HepG2 (cell line): ENCODE results near the gene ASH1L. TPM values are rescaled to one million over a fixed set of nuclear protein-coding genes. Genes with fewer than 3 reads are reported as not detected.
A peak's percentile ranks its signal among the peaks of the same experiment; 100 is the strongest.

ENCODE experiments used
- CCDC6 ChIP-seq: sonication (generic); formaldehyde crosslinking; IDR thresholded peaks from 2 replicates; pipeline ENCODE4 v1.8.1; 2022; ENCODE audit warnings: mild to moderate bottlenecking, missing genetic modification reagents, moderate library complexity
- EEA1 ChIP-seq: sonication (generic); formaldehyde crosslinking; IDR thresholded peaks from 2 replicates; pipeline ENCODE4 v1.5.1; 2020; ENCODE audit warnings: mild to moderate bottlenecking, missing genetic modification reagents, borderline replicate concordance
- KAT7 ChIP-seq: IDR thresholded peaks from 2 replicates; pipeline ENCODE4 v1.6.1; 2018; ENCODE audit warnings: borderline replicate concordance, missing compliant biosample characterization
- KDM3A ChIP-seq: IDR thresholded peaks from 2 replicates; pipeline ENCODE4 v1.6.1; 2018; ENCODE audit warnings: low read depth, missing compliant biosample characterization
- KDM5B ChIP-seq: sonication (generic); formaldehyde crosslinking; IDR thresholded peaks from 2 replicates; pipeline ENCODE4 v1.4.0; 2020; ENCODE audit warnings: missing genetic modification reagents, mild to moderate bottlenecking, borderline replicate concordance
- LCORL ChIP-seq, 2 experiments: fragments of 450-650 bp in 1 of 2; sonication (generic) in 1 of 2; formaldehyde crosslinking in 1 of 2; IDR thresholded peaks; 2 replicates each; pipeline versions ENCODE4 v1.5.0 to v1.6.1; 2017 to 2020; ENCODE audit warnings: antibody characterized with exemption in 1 of 2, missing genetic modification reagents in 1 of 2
- MAF1 ChIP-seq: sonication (generic); formaldehyde crosslinking; IDR thresholded peaks from 2 replicates; pipeline ENCODE4 v1.5.0; 2020; ENCODE audit warnings: missing genetic modification reagents, borderline replicate concordance
- NR2F2 ChIP-seq: IDR thresholded peaks from 2 replicates; pipeline ENCODE4 v1.6.1; 2012; ENCODE audit warnings: low read depth, inconsistent platforms, borderline replicate concordance
- POGZ ChIP-seq: sonication (generic); formaldehyde crosslinking; IDR thresholded peaks from 2 replicates; pipeline ENCODE4 v1.4.0; 2020; ENCODE audit warnings: mild to moderate bottlenecking, missing genetic modification reagents
- REPIN1 ChIP-seq: sonication (generic); formaldehyde crosslinking; IDR thresholded peaks from 2 replicates; pipeline ENCODE4 v1.8.0; 2022; ENCODE audit warnings: missing genetic modification reagents, low read depth, mild to moderate bottlenecking, borderline replicate concordance
- SKI ChIP-seq: fragments of 450-650 bp; IDR thresholded peaks from one replicate; pipeline ENCODE4 v1.6.1; 2018; ENCODE audit warnings: mild to moderate bottlenecking; ENCODE audit not compliant: partially characterized antibody
- THAP11 ChIP-seq: IDR thresholded peaks from 2 replicates; pipeline ENCODE4 v1.6.1; 2016; ENCODE audit warnings: missing biosample characterization, missing genetic modification reagents
- ZBTB20 ChIP-seq: sonication (generic); formaldehyde crosslinking; IDR thresholded peaks from 2 replicates; pipeline ENCODE4 v1.8.1; 2023; ENCODE audit warnings: missing genetic modification reagents, low read depth, mild to moderate bottlenecking, borderline replicate concordance
- ZFP36 ChIP-seq: fragments of 150-350 bp; IDR thresholded peaks from 2 replicates; pipeline ENCODE4 v1.6.1; 2018; ENCODE audit warnings: borderline replicate concordance, low read length, low read depth; ENCODE audit not compliant: partially characterized antibody
- ZNF138 ChIP-seq: sonication (generic); formaldehyde crosslinking; IDR thresholded peaks from 2 replicates; pipeline ENCODE4 v1.5.0; 2020; ENCODE audit warnings: mild to moderate bottlenecking, low read depth, missing genetic modification reagents
- ZNF350 ChIP-seq: sonication (generic); formaldehyde crosslinking; IDR thresholded peaks from 2 replicates; pipeline ENCODE4 v1.4.0; 2020; ENCODE audit warnings: mild to moderate bottlenecking, low read depth, missing genetic modification reagents, borderline replicate concordance
- ZNF468 ChIP-seq: sonication (generic); formaldehyde crosslinking; IDR thresholded peaks from 2 replicates; pipeline ENCODE4 v1.8.0; 2022; ENCODE audit warnings: mild to moderate bottlenecking, moderate library complexity, missing genetic modification reagents
- ZNF670 ChIP-seq: sonication (generic); formaldehyde crosslinking; IDR thresholded peaks from 2 replicates; pipeline ENCODE4 v1.8.0; 2022; ENCODE audit warnings: mild to moderate bottlenecking, missing genetic modification reagents, borderline replicate concordance
- ZNF747 ChIP-seq: sonication (generic); formaldehyde crosslinking; IDR thresholded peaks from 2 replicates; pipeline ENCODE4 v1.8.1; 2023; ENCODE audit warnings: missing genetic modification reagents, mild to moderate bottlenecking, borderline replicate concordance
- ZNF768 ChIP-seq: sonication (generic); formaldehyde crosslinking; IDR thresholded peaks from 2 replicates; pipeline ENCODE4 v1.4.0; 2020; ENCODE audit warnings: missing genetic modification reagents
- ZNF839 ChIP-seq: sonication (generic); formaldehyde crosslinking; IDR thresholded peaks from 2 replicates; pipeline ENCODE4 v1.4.0; 2020; ENCODE audit warnings: missing genetic modification reagents, mild to moderate bottlenecking, borderline replicate concordance
- ZSCAN12 ChIP-seq: sonication (generic); formaldehyde crosslinking; IDR thresholded peaks from 2 replicates; pipeline ENCODE4 v1.9.0; 2021; ENCODE audit warnings: mild to moderate bottlenecking, missing genetic modification reagents
- ZSCAN21 ChIP-seq: sonication (generic); formaldehyde crosslinking; IDR thresholded peaks from 2 replicates; pipeline ENCODE4 v1.8.0; 2022; ENCODE audit warnings: mild to moderate bottlenecking, missing genetic modification reagents, moderate library complexity, borderline replicate concordance
- polyA plus RNA-seq, 8 experiments: library from polyadenylated mRNA; depleted of rRNA in 3 of 8; stranded (reverse) in 7 of 8; unstranded in 1 of 8; fragments of >200 nt; fragmentation: Illumina TruSeq in 4 of 8; extraction: Trizol in 4 of 8; gene quantifications; 2 replicates each; pipeline versions ENCODE4 v1.2.1 to v1.2.3, GENCODE V29; 2011 to 2016; ENCODE audit warnings: low read depth in 4 of 8, missing spikeins in 1 of 8, mixed read lengths in 1 of 8; ENCODE audit not compliant: insufficient read depth in 1 of 8
- total RNA-seq, 5 experiments: library from RNA; depleted of rRNA; stranded (reverse); fragments of >200 nt; fragmentation: Illumina TruSeq; extraction: Trizol; gene quantifications; 2 replicates each; pipeline ENCODE4 v1.2.3, GENCODE V29; 2016; ENCODE audit warnings: low read depth in 1 of 5
- TF ChIP-seq, protein P1 (sequence below): sonication (generic); formaldehyde crosslinking; IDR thresholded peaks from 2 replicates; pipeline ENCODE4 v1.4.0; 2020; ENCODE audit warnings: mild to moderate bottlenecking, low read depth, missing genetic modification reagents
- TF ChIP-seq, protein P2 (sequence below): sonication (generic); formaldehyde crosslinking; IDR thresholded peaks from 2 replicates; pipeline ENCODE4 v1.4.0; 2020; ENCODE audit warnings: mild to moderate bottlenecking, missing genetic modification reagents
- TF ChIP-seq, protein P3 (sequence below): sonication (generic); formaldehyde crosslinking; IDR thresholded peaks from 2 replicates; pipeline ENCODE4 v1.9.0; 2021; ENCODE audit warnings: missing genetic modification reagents, borderline replicate concordance

ASH1L gene
- total and polyA plus RNA-seq, 2 of the 13 experiments (the other 11 are each of a cell fraction or from before 2014, with no cell fraction given) = 10.2 to 15.3 TPM

DNA sequence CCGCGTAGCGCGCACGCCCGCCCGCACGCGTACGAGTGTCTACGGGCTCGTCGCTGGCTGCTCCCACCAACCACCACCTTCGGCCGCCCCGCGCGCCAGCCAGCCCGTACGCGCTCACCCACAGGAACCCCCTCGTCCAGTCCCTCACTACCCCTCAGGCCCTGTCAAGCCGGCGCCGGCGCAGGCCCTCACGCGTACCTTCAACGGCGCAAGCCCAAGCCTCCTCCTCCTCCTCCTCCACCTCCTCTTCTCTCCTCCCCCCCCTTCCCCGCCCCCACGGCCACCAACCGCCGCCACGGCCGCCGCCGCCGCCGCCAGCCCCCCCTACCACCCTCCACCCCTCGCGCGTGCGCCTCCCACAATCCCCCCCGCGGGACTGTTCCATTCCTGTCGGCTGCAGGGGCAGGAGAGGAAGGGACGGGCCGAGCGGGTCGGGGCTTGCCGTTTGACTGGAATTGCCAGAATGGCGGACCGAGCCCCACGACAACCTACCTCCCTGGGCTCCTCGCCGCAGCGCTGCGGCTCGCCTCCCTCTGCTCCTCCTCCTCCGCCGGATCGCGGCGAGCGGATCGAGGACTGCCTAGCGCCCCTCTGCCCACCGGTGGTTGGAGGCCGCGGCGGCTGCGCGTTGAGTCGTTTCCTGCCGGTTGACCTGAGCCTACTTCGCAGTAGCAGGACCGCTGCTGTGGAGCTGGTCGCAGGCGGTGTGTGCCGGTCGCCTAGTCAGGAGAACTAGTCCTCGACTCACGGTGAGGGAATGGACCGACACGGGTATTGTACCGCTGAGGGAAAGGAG lies at the start of gene ASH1L (continued):
- TF ChIP-seq KDM5B (CRISPR knock-in tag) (peak; percentile 53; the same call in 1 of the 2 replicates), KAT7 (CRISPR knock-in tag) (peak; percentile 89), ZSCAN21 (CRISPR knock-in tag) (peak; percentile 67; the same call in 1 of the 2 replicates), MAF1 (CRISPR knock-in tag) (peak; percentile 77; the same call in 1 of the 2 replicates), KDM3A (CRISPR knock-in tag) (0 out of 2 replicates have a peak, but pooled peaks have one; percentile 57), ZNF670 (CRISPR knock-in tag) (peak; percentile 84; the same call in 1 of the 2 replicates), ZSCAN12 (no peak), CCDC6 (CRISPR knock-in tag) (peak; percentile 41; the same call in 1 of the 2 replicates), ZNF350 (peak; percentile 67), ZNF768 (no peak), NR2F2 (no peak), REPIN1 (CRISPR knock-in tag) (peak; percentile 51; the same call in 1 of the 2 replicates), POGZ (CRISPR knock-in tag) (peak; percentile 63; the same call in 1 of the 2 replicates), ZNF839 (CRISPR knock-in tag) (peak; percentile 54; the same call in 1 of the 2 replicates), ZFP36 (no peak), ZNF747 (CRISPR knock-in tag) (no peak; the same call in 1 of the 2 replicates), ZBTB20 (CRISPR knock-in tag) (0 out of 2 replicates have a peak, but pooled peaks have one; percentile 51), LCORL (IDR thresholded peaks at IDR 0.05) (no peak), LCORL (CRISPR knock-in tag; IDR thresholded peaks at IDR 0.05) (peak; percentile 68), ZNF468 (CRISPR knock-in tag) (no peak), EEA1 (CRISPR knock-in tag) (0 out of 2 replicates have a peak, but pooled peaks have one; percentile 53), ZNF138 (CRISPR knock-in tag) (no peak), SKI (peak; percentile 13), THAP11 (peak; percentile 74)
- TF ChIP-seq, protein P1, sequence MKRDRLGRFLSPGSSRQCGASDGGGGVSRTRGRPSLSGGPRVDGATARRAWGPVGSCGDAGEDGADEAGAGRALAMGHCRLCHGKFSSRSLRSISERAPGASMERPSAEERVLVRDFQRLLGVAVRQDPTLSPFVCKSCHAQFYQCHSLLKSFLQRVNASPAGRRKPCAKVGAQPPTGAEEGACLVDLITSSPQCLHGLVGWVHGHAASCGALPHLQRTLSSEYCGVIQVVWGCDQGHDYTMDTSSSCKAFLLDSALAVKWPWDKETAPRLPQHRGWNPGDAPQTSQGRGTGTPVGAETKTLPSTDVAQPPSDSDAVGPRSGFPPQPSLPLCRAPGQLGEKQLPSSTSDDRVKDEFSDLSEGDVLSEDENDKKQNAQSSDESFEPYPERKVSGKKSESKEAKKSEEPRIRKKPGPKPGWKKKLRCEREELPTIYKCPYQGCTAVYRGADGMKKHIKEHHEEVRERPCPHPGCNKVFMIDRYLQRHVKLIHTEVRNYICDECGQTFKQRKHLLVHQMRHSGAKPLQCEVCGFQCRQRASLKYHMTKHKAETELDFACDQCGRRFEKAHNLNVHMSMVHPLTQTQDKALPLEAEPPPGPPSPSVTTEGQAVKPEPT (CRISPR knock-in tag) = 0 out of 2 replicates have a peak, but pooled peaks have one; percentile 13
- TF ChIP-seq, protein P2, sequence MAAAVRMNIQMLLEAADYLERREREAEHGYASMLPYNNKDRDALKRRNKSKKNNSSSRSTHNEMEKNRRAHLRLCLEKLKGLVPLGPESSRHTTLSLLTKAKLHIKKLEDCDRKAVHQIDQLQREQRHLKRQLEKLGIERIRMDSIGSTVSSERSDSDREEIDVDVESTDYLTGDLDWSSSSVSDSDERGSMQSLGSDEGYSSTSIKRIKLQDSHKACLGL (CRISPR knock-in tag) = 0 out of 2 replicates have a peak, but pooled peaks have one; percentile 50
- TF ChIP-seq, protein P3, sequence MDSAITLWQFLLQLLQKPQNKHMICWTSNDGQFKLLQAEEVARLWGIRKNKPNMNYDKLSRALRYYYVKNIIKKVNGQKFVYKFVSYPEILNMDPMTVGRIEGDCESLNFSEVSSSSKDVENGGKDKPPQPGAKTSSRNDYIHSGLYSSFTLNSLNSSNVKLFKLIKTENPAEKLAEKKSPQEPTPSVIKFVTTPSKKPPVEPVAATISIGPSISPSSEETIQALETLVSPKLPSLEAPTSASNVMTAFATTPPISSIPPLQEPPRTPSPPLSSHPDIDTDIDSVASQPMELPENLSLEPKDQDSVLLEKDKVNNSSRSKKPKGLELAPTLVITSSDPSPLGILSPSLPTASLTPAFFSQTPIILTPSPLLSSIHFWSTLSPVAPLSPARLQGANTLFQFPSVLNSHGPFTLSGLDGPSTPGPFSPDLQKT (CRISPR knock-in tag) = no peak
